Hepatocyte (in vitro differentiated cells): Measurements from ENCODE around the gene RNF168. TPM values are rescaled to one million over a fixed set of nuclear protein-coding genes. Genes with fewer than 3 reads are reported as not detected.

Source experiments
- DNase-seq: peaks from one replicate; pipeline ENCODE4 v3.0.0-alpha.2; 2016; ENCODE audit warnings: low spot score
- H2AFZ ChIP-seq: fragments of 200-600 bp; sonication (generic); 2 replicates; pipeline ENCODE4 v1.6.0; 2016; ENCODE audit warnings: antibody characterized with exemption, mild to moderate bottlenecking
- H3K27ac ChIP-seq: fragments of 200-600 bp; sonication (generic); 2 replicates; pipeline ENCODE4 v1.5.1; 2016; ENCODE audit warnings: mild to moderate bottlenecking
- H3K27me3 ChIP-seq: fragments of 200-600 bp; sonication (generic); 2 replicates; pipeline ENCODE4 v1.6.1; 2016
- H3K36me3 ChIP-seq: fragments of 200-600 bp; sonication (generic); replicated peaks from 2 replicates; pipeline ENCODE4 v1.5.1; 2016; ENCODE audit warnings: low read depth; ENCODE audit not compliant: insufficient read depth
- H3K4me1 ChIP-seq: fragments of 200-600 bp; sonication (generic); 2 replicates; pipeline ENCODE4 v1.5.1; 2016; ENCODE audit warnings: mild to moderate bottlenecking, moderate library complexity; ENCODE audit not compliant: insufficient read depth
- H3K4me2 ChIP-seq: fragments of 200-600 bp; sonication (generic); 2 replicates; pipeline ENCODE4 v1.6.0; 2016
- H3K4me3 ChIP-seq: fragments of 200-600 bp; sonication (generic); 2 replicates; pipeline ENCODE4 v1.5.1; 2016; ENCODE audit warnings: mild to moderate bottlenecking
- H3K79me2 ChIP-seq: fragments of 200-600 bp; sonication (generic); 2 replicates; pipeline ENCODE4 v1.6.0; 2017; ENCODE audit warnings: mild to moderate bottlenecking
- H3K9me2 ChIP-seq: fragments of 200-600 bp; sonication (generic); replicated peaks from 2 replicates; pipeline ENCODE4 v1.6.0; 2017; ENCODE audit warnings: mild to moderate bottlenecking; ENCODE audit not compliant: insufficient read depth
- H3K9me3 ChIP-seq: fragments of 200-600 bp; sonication (generic); 2 replicates; pipeline ENCODE4 v1.5.1; 2016; ENCODE audit warnings: low read depth, mild to moderate bottlenecking
- H4K20me1 ChIP-seq: fragments of 200-600 bp; sonication (generic); 2 replicates; pipeline ENCODE4 v1.6.0; 2016; ENCODE audit warnings: mild to moderate bottlenecking; ENCODE audit not compliant: insufficient read depth, poor library complexity, severe bottlenecking
- EZH2 ChIP-seq: fragments of 200-600 bp; sonication (generic); IDR thresholded peaks from 2 replicates; pipeline ENCODE4 v1.6.1; 2016; ENCODE audit warnings: antibody characterized with exemption, mild to moderate bottlenecking, borderline replicate concordance
- EZH2phosphoT487 ChIP-seq: fragments of 200-600 bp; sonication (generic); IDR thresholded peaks from one replicate; pipeline ENCODE4 v1.6.1; 2018; ENCODE audit warnings: antibody characterized with exemption, mild to moderate bottlenecking, low read depth, moderate library complexity; ENCODE audit not compliant: unreplicated experiment, severe bottlenecking
- WGBS: methylation state at CpG from one replicate; pipeline ENCODE4 v1.1.6; 2016; ENCODE audit warnings: low lambda C conversion rate; ENCODE audit errors: missing lambda C conversion rate; 5-methylcytosine and 5-hydroxymethylcytosine counted together
- polyA plus RNA-seq: library from polyadenylated mRNA; unstranded; fragments of >200 nt; fragmentation: Nextera tagmentation; extraction: Ambion mirVana; gene quantifications from 2 replicates; pipeline ENCODE4 v1.2.1, GENCODE V29; 2016
- total RNA-seq: library from RNA; depleted of rRNA; stranded (reverse); fragments of >200 nt; gene quantifications from 2 replicates; pipeline ENCODE4 v1.2.3, GENCODE V29; 2014
- TF ChIP-seq, protein P1 (sequence below): fragments of 200-600 bp; sonication (generic); IDR thresholded peaks from 2 replicates; pipeline ENCODE4 v1.5.1; 2016; ENCODE audit warnings: antibody characterized with exemption, mild to moderate bottlenecking; ENCODE audit not compliant: poor library complexity

RNF168 gene
- total and polyA plus RNA-seq, 2 experiments from 2014 or later: 5.3 to 13.5 TPM

DNA sequence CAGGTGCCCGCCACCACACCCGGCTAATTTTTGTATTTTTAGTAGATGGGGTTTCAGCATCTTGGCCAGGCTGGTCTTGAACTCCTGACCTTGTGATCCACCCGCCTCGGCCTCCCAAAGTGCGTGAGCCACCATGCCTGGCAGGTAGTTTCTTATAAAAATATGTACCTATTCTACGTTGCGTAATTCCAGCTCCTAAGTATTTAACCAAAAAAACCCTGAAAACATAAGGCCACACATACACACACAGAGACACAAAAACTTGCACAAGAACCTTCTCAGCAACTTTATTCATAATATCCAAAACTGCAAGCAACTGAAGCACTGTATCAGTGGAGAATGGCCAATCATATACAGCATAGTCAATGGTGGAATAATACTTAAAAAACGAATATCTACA is 5.3 kb downstream of the RNF168 start:
- no peaks in the 10 kb centered on the region for H3K36me3 ChIP-seq
- no peaks in the 10 kb centered on the region for H3K9me2 ChIP-seq
- WGBS: 94% methylated on average over 8 of the region's 8 CpGs
- H3K4me1 ChIP-seq: no peaks in the 10 kb centered on the region
- H4K20me1 ChIP-seq: peaks cover 16% of the 10 kb centered on the region
- no peaks in the 10 kb centered on the region for H3K27me3 ChIP-seq
- no peak overlapping the region for H3K27ac ChIP-seq
- H3K4me3 ChIP-seq: no peak overlapping the region
- H2AFZ ChIP-seq: no peak overlapping the region
- TF ChIP-seq, protein P1, sequence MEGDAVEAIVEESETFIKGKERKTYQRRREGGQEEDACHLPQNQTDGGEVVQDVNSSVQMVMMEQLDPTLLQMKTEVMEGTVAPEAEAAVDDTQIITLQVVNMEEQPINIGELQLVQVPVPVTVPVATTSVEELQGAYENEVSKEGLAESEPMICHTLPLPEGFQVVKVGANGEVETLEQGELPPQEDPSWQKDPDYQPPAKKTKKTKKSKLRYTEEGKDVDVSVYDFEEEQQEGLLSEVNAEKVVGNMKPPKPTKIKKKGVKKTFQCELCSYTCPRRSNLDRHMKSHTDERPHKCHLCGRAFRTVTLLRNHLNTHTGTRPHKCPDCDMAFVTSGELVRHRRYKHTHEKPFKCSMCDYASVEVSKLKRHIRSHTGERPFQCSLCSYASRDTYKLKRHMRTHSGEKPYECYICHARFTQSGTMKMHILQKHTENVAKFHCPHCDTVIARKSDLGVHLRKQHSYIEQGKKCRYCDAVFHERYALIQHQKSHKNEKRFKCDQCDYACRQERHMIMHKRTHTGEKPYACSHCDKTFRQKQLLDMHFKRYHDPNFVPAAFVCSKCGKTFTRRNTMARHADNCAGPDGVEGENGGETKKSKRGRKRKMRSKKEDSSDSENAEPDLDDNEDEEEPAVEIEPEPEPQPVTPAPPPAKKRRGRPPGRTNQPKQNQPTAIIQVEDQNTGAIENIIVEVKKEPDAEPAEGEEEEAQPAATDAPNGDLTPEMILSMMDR: no peak
- TF ChIP-seq EZH2 (no peak), EZH2phosphoT487 (no peak)
- no peak overlapping the region for H3K4me2 ChIP-seq
- no peak for DNase-seq
- peaks cover 91% of the 10 kb centered on the region for H3K79me2 ChIP-seq
- no peaks in the 10 kb centered on the region for H3K9me3 ChIP-seq

DNA sequence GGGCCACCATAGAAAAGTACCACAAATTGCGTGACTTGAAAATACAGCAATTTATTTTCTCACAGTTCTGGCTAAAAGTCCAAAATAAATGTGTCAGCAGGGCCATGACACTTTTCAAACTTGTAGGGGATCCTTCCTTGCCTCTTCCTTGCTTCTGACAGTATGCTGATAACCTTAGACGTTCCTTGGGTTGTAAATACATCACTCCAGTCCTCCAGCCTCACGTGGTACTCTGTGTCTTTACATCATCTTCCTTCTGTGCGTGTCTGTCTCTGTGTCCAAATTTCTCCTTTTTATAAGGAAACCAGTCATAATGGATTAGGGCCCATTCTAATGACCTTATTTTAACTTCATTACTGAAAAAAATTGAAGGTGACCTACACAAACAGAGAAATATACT is 7.4 kb downstream of the RNF168 start:
- Histone ChIP-seq H2AFZ (no peak overlapping the region), H3K36me3 (no peaks in the 10 kb centered on the region), H3K79me2 (peaks cover 99% of the 10 kb centered on the region), H3K4me2 (no peak overlapping the region), H3K27ac (no peak overlapping the region), H4K20me1 (peaks cover 5% of the 10 kb centered on the region), H3K9me3 (no peaks in the 10 kb centered on the region), H3K4me1 (no peaks in the 10 kb centered on the region), H3K27me3 (no peaks in the 10 kb centered on the region), H3K4me3 (no peak overlapping the region), H3K9me2 (no peaks in the 10 kb centered on the region)
- WGBS: 85% methylated on average over 4 of the region's 4 CpGs
- no peak for DNase-seq
- TF ChIP-seq, protein P1: no peak
- no peak for TF ChIP-seq EZH2phosphoT487

DNA sequence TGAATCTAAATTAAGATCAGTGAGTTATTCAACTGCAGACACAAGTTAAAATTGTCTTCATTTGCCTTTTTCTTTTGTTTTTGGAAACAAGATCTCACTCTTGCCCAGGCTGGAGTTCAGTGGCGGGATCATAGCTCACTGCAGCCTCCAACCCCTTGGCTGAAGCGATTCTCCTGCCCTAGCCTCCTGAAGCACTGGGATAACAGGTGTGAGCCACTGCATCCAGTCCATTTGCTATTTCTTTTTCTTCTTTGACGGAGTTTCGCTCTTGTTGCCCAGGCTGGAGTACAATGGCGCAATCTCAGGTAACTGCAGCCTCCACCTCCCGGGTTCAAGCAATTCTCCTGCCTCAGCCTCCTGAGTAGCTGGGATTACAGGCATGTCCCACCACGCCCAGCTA is 10.3 kb downstream of the RNF168 start:
- H3K36me3 ChIP-seq: no peaks in the 10 kb centered on the region
- DNase-seq: no peak
- no peak overlapping the region for H3K27ac ChIP-seq
- H3K27me3 ChIP-seq: no peaks in the 10 kb centered on the region
- no peak overlapping the region for H3K4me3 ChIP-seq
- no peaks in the 10 kb centered on the region for H3K9me3 ChIP-seq
- TF ChIP-seq, protein P1: no peak
- TF ChIP-seq EZH2 (no peak), EZH2phosphoT487 (no peak)
- no peak overlapping the region for H3K4me2 ChIP-seq
- no peak overlapping the region for H2AFZ ChIP-seq
- H3K9me2 ChIP-seq: no peaks in the 10 kb centered on the region
- 98% methylated on average over 7 of the region's 7 CpGs for WGBS
- H4K20me1 ChIP-seq: no peaks in the 10 kb centered on the region
- H3K79me2 ChIP-seq: peaks cover 100% of the 10 kb centered on the region
- no peaks in the 10 kb centered on the region for H3K4me1 ChIP-seq

DNA sequence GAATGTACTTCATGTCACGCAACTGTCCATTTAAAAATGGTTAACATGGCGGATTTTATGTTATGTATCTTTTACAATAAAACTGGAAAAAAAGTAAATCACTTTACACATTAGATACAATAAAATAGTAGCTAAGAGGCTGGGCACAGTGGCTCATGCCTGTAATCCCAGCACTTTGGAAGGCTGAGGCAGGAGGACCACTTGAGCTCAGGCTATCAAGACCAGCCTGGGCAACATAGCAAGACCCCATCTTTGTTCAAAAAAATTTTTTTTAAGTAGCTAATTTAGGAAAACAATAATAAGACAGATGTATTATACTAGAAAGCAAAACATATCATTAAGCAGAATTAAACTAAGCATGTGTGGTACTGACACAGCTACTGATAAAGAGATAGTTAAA is 11.5 kb downstream of the RNF168 start:
- no peak for DNase-seq
- no peaks in the 10 kb centered on the region for H4K20me1 ChIP-seq
- no peak for TF ChIP-seq EZH2phosphoT487
- TF ChIP-seq, protein P1: no peak
- TF ChIP-seq EZH2: no peak
- H3K36me3 ChIP-seq: no peaks in the 10 kb centered on the region
- H3K9me3 ChIP-seq: no peaks in the 10 kb centered on the region
- 97% methylated on average over 2 of the region's 2 CpGs for WGBS
- H3K4me3 ChIP-seq: no peak overlapping the region
- no peaks in the 10 kb centered on the region for H3K27me3 ChIP-seq
- no peak overlapping the region for H3K4me2 ChIP-seq
- peaks cover 88% of the 10 kb centered on the region for H3K79me2 ChIP-seq
- no peak overlapping the region for H2AFZ ChIP-seq
- H3K9me2 ChIP-seq: no peaks in the 10 kb centered on the region
- no peak overlapping the region for H3K27ac ChIP-seq
- no peaks in the 10 kb centered on the region for H3K4me1 ChIP-seq
